A673 (cell line): Measurements from ENCODE around the gene RND3. TPM values are rescaled to one million over a fixed set of nuclear protein-coding genes. Genes with fewer than 3 reads are reported as not detected.

Experiments
- BruUV-seq: library from RNA; stranded (reverse); fragments of 400-500 nt; replicated peaks from 2 replicates; lab custom pipeline; 2021; lab: Mats Ljungman, UMichigan
- CTCF ChIA-PET: fragments of 300-600 bp; sonication (Branson Sonifier 250); formaldehyde crosslinking; loops from one replicate; lab custom pipeline; 2022; ENCODE audit warnings: antibody characterized with exemption; lab: Charles Lee
- POLR2A ChIA-PET: fragments of 300-600 bp; sonication (Branson Sonifier 250); formaldehyde crosslinking; loops from one replicate; lab custom pipeline; 2022; ENCODE audit warnings: antibody characterized with exemption; ENCODE audit not compliant: low non-redundant PET; lab: Charles Lee
- DNase-seq: peaks from one replicate; pipeline ENCODE4 v3.0.0-alpha.2; 2015; ENCODE audit warnings: low spot score
- H3K27ac ChIP-seq: fragments of 200-600 bp; sonication (generic); 2 replicates; pipeline ENCODE4 v1.5.1; 2016; ENCODE audit warnings: mixed run types, low read depth, mild to moderate bottlenecking, mixed read lengths, antibody characterized with exemption, low read length; ENCODE audit not compliant: poor library complexity, severe bottlenecking
- H3K27me3 ChIP-seq: fragments of 200-600 bp; sonication (generic); replicated peaks from 2 replicates; pipeline ENCODE4 v1.6.1; 2017; ENCODE audit warnings: mixed run types, low read depth, mild to moderate bottlenecking, mixed read lengths, antibody characterized with exemption, low read length; ENCODE audit not compliant: insufficient read depth, poor library complexity
- H3K36me3 ChIP-seq: fragments of 200-600 bp; sonication (generic); 2 replicates; pipeline ENCODE4 v1.6.1; 2016; ENCODE audit warnings: mixed run types, mild to moderate bottlenecking, mixed read lengths, antibody characterized with exemption, low read length; ENCODE audit not compliant: insufficient read depth, poor library complexity, severe bottlenecking
- H3K4me1 ChIP-seq: fragments of 200-600 bp; sonication (generic); 2 replicates; pipeline ENCODE4 v1.6.1; 2017; ENCODE audit warnings: mixed run types, mild to moderate bottlenecking, mixed read lengths, antibody characterized with exemption, low read length; ENCODE audit not compliant: insufficient read depth, poor library complexity, severe bottlenecking
- H3K4me3 ChIP-seq: fragments of 200-600 bp; sonication (generic); 2 replicates; pipeline ENCODE4 v1.5.1; 2016; ENCODE audit warnings: low read depth, mixed run types, mild to moderate bottlenecking, mixed read lengths, low read length; ENCODE audit not compliant: poor library complexity, severe bottlenecking
- H3K9me3 ChIP-seq: fragments of 200-600 bp; sonication (generic); 2 replicates; pipeline ENCODE4 v1.6.1; 2016; ENCODE audit warnings: mixed run types, low read depth, mild to moderate bottlenecking, mixed read lengths, antibody characterized with exemption, low read length; ENCODE audit not compliant: poor library complexity, severe bottlenecking
- CTCF ChIP-seq: fragments of 300-800, 200-600 bp; sonication (generic); conservative IDR thresholded peaks from 2 replicates; pipeline ENCODE4 v1.5.1; 2017; ENCODE audit warnings: low read depth, mild to moderate bottlenecking, antibody characterized with exemption, low read length, moderate library complexity, mixed read lengths
- EZH2 ChIP-seq: fragments of 200-600 bp; sonication (generic); IDR thresholded peaks from 2 replicates; pipeline ENCODE4 v1.6.1; 2017; ENCODE audit warnings: borderline replicate concordance, low read depth, mild to moderate bottlenecking, mixed read lengths, antibody characterized with exemption, low read length; ENCODE audit not compliant: poor library complexity, severe bottlenecking
- intact Hi-C: fragments of 100-400 bp; cut with micrococcal nuclease; formaldehyde crosslinking; loops from one replicate; pipeline ENCODE4 v1.10.0; 2022; ENCODE audit not compliant: unreplicated experiment
- total RNA-seq: library from RNA; stranded (reverse); gene quantifications from 2 replicates; pipeline ENCODE4 v1.2.3, GENCODE V29; 2021

RND3 gene
- total RNA-seq, 1 experiment from 2014 or later: 15.0 TPM

GRCh38 chr2:150438041-150438440 lies 49.4 kb downstream of the RND3 start:
- H3K27me3 ChIP-seq: no peaks in the 10 kb centered on the region
- POLR2A ChIA-PET: no interaction called here
- TF ChIP-seq EZH2: no peak
- TF ChIP-seq CTCF: no peak

GRCh38 chr2:150432312-150432625 lies 55.2 kb downstream of the RND3 start:
- Histone ChIP-seq H3K27me3 (no peaks in the 10 kb centered on the region), H3K9me3 (no peaks in the 10 kb centered on the region), H3K4me1 (peaks cover 6% of the 10 kb centered on the region), H3K27ac (no peak overlapping the region), H3K36me3 (no peaks in the 10 kb centered on the region), H3K4me3 (no peak overlapping the region)
- BruUV-seq: no TSS peak
- POLR2A ChIA-PET: no interaction called here
- CTCF ChIA-PET: no interaction called here
- no peak for DNase-seq
- intact Hi-C loops: no loop called here
- TF ChIP-seq EZH2: no peak
- no peak for TF ChIP-seq CTCF

More at GRCh38 chr2:150438041-150438440, 49.4 kb downstream of the RND3 start:
- no peak for DNase-seq
- Histone ChIP-seq H3K9me3 (no peaks in the 10 kb centered on the region), H3K36me3 (no peaks in the 10 kb centered on the region), H3K4me3 (no peak overlapping the region), H3K4me1 (no peaks in the 10 kb centered on the region), H3K27ac (no peak overlapping the region)
- BruUV-seq: no TSS peak
- intact Hi-C loops: no loop called here
- CTCF ChIA-PET: no interaction called here

GRCh38 chr2:150431561-150432311 lies 55.7 kb downstream of the RND3 start:
- peak; percentile 34 for DNase-seq
- Histone ChIP-seq H3K9me3 (no peaks in the 10 kb centered on the region), H3K36me3 (no peaks in the 10 kb centered on the region), H3K4me3 (no peak overlapping the region), H3K4me1 (peaks cover 6% of the 10 kb centered on the region), H3K27me3 (no peaks in the 10 kb centered on the region), H3K27ac (no peak overlapping the region)
- BruUV-seq: no TSS peak
- POLR2A ChIA-PET: no interaction called here
- intact Hi-C loops: no loop called here
- TF ChIP-seq EZH2 (no peak), CTCF (no peak)
- CTCF ChIA-PET: no interaction called here
